Panc1 (cell line): Measurements from ENCODE around the gene BCL2. TPM values are rescaled to one million over a fixed set of nuclear protein-coding genes. Genes with fewer than 3 reads are reported as not detected.

Source experiments
- ATAC-seq: fragments of 200-7000 bp; cut with Tn5 transposase; 2 replicates; pipeline ENCODE4 v1.9.1; 2020; ENCODE audit warnings: mild to moderate bottlenecking, moderate library complexity
- BruUV-seq: library from RNA; stranded (reverse); fragments of 400-500 nt; replicated peaks from 2 replicates; lab custom pipeline; 2021; lab: Mats Ljungman, UMichigan
- CTCF ChIA-PET: fragments of 300-600 bp; sonication (Branson Sonifier 250); formaldehyde crosslinking; loops from one replicate; lab custom pipeline; 2022; ENCODE audit warnings: antibody characterized with exemption; lab: Charles Lee
- POLR2A ChIA-PET: fragments of 300-600 bp; sonication (Branson Sonifier 250); formaldehyde crosslinking; loops from one replicate; lab custom pipeline; 2022; ENCODE audit warnings: antibody characterized with exemption; lab: Charles Lee
- DNase-seq: peaks from one replicate; pipeline ENCODE4 v3.0.0-alpha.2; 2010; ENCODE audit warnings: low read depth, low spot score
- H3K27ac ChIP-seq: 2 replicates; pipeline ENCODE4 v1.5.1; 2011; ENCODE audit warnings: mild to moderate bottlenecking, low read length, inconsistent platforms
- H3K27me3 ChIP-seq: fragments of 200-500 bp; sonication (Bioruptor generic); 2 replicates; pipeline ENCODE4 v1.6.0; 2014; ENCODE audit warnings: low read length, inconsistent platforms; ENCODE audit not compliant: control insufficient read depth, insufficient read depth
- H3K36me3 ChIP-seq: fragments of 200-500 bp; sonication (Bioruptor generic); 2 replicates; pipeline ENCODE4 v1.5.1; 2014; ENCODE audit warnings: inconsistent platforms, mild to moderate bottlenecking, low read length, moderate library complexity; ENCODE audit not compliant: control insufficient read depth, insufficient read depth
- H3K4me1 ChIP-seq: 2 replicates; pipeline ENCODE4 v1.5.1; 2011; ENCODE audit warnings: inconsistent platforms, mild to moderate bottlenecking, low read length, moderate library complexity; ENCODE audit not compliant: control insufficient read depth, insufficient read depth
- H3K4me3 ChIP-seq, 2 experiments: 2 replicates each; pipeline ENCODE4 v1.5.1; 2011 to 2012; ENCODE audit warnings: low read depth in 2 of 2, low read length in 2 of 2, mild to moderate bottlenecking in 2 of 2, inconsistent platforms in 1 of 2, moderate library complexity in 1 of 2
- H3K9me3 ChIP-seq: fragments of 200-500 bp; sonication (Bioruptor generic); 2 replicates; pipeline ENCODE4 v1.5.1; 2014; ENCODE audit warnings: low read depth, mild to moderate bottlenecking, inconsistent platforms, low read length, moderate library complexity; ENCODE audit not compliant: control insufficient read depth, insufficient read depth
- POLR2AphosphoS5 ChIP-seq: IDR thresholded peaks from 2 replicates; pipeline ENCODE4 v1.6.1; 2012; ENCODE audit warnings: mild to moderate bottlenecking, low read depth, low read length, moderate library complexity
- SIN3A ChIP-seq: IDR thresholded peaks from 2 replicates; pipeline ENCODE4 v1.6.1; 2012; ENCODE audit warnings: low read depth, mild to moderate bottlenecking, low read length, moderate library complexity, borderline replicate concordance; ENCODE audit not compliant: insufficient read depth
- TCF7L2 ChIP-seq: IDR thresholded peaks from 2 replicates; pipeline ENCODE4 v1.6.1; 2011; ENCODE audit warnings: mild to moderate bottlenecking, low read depth, low read length, inconsistent platforms
- in situ Hi-C: cut with HindIII; loops from 2 replicates; pipeline ENCODE4 v1.10.0; 2016; ENCODE audit warnings: low sequenced_read_pairs, low pct_unique_long_range_greater_than_20kb
- intact Hi-C: fragments of 100-400 bp; cut with micrococcal nuclease; formaldehyde crosslinking; loops from one replicate; pipeline ENCODE4 v1.10.0; 2022; ENCODE audit not compliant: unreplicated experiment
- total RNA-seq: library from RNA; stranded (reverse); gene quantifications from one replicate; pipeline ENCODE4 v1.2.1, GENCODE V29; 2021; ENCODE audit not compliant: unreplicated experiment
- TF ChIP-seq, protein P1 (sequence below): fragments of 450-650 bp; IDR thresholded peaks from 2 replicates; pipeline ENCODE4 v1.5.1; 2017; ENCODE audit warnings: mild to moderate bottlenecking
- TF ChIP-seq, protein P2 (sequence below), 2 experiments: IDR thresholded peaks; 2 replicates each; pipeline ENCODE4 v1.6.1; 2011 to 2012; ENCODE audit warnings: low read depth in 2 of 2, control low read depth in 1 of 2, low read length in 1 of 2, mild to moderate bottlenecking in 1 of 2, moderate library complexity in 1 of 2; ENCODE audit not compliant: insufficient read depth in 1 of 2

BCL2 gene
- total RNA-seq, 1 experiment from 2014 or later = 0.72 TPM

DNA sequence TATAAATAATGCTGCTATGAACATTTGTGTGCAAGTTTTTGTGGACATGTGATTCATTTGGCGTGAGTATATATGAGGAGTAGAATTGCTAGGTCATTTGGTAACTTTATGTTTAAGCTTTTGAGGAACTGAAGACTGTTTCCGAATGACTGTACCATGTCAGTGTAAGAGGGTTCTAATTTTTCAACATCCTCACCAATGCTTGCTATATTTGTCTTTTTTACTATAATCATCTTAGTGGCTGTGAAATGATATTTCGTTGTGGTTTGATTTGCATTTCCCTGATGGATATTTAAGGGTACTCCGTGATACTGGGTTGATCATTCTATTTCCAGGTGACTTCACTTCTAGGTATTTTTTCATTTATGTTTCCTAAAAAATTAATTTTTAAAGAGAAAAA is 241.1 kb downstream of the BCL2 start:
- H3K36me3 ChIP-seq = no peaks in the 10 kb centered on the region
- intact Hi-C loops = no loop called here
- H3K4me3 ChIP-seq = no peak overlapping the region
- no peak for DNase-seq
- H3K27me3 ChIP-seq = no peaks in the 10 kb centered on the region
- no peaks in the 10 kb centered on the region for H3K4me1 ChIP-seq
- no peak for ATAC-seq
- no peaks in the 10 kb centered on the region for H3K9me3 ChIP-seq
- no TSS peak for BruUV-seq
- ChIA-PET CTCF (no interaction called here), POLR2A (no interaction called here)
- in situ Hi-C loops = no loop called here
- TF ChIP-seq POLR2AphosphoS5 (no peak), TCF7L2 (no peak)
- no peak overlapping the region for H3K27ac ChIP-seq

DNA sequence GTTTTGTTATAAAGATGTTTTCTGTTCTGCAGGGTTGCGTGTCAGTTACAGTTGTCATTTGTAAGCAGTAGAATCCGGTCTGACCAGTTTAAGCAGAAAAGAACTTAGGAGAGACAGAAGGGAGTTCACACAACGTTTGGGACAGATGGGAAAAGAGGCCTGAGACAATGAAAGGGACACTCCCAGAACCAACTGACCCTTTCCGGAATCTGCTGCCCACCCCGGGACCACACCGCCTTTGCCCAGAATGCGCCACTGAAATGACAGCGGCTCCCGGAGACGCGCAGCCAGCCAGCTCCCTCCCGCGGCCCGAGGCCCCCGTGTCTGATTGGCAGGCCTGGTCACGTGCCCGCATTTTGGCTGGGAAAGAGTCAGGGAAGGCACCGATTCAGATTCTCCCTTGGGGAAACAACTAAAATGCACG is 244.6 kb downstream of the BCL2 start:
- DNase-seq (no peak), ATAC-seq (peak; percentile 88)
- intact Hi-C loops = no loop called here
- H3K36me3 ChIP-seq = no peaks in the 10 kb centered on the region
- peaks cover 8% of the 10 kb centered on the region for H3K4me1 ChIP-seq
- 0 out of 2 replicates have a peak overlapping the region, but pooled peaks have one; percentile 5 for H3K27ac ChIP-seq
- CTCF ChIA-PET = interaction anchor here (0.6 kb wide), 1 partner anchor 278 kb away, joined by 3 read pairs; no protein-coding TSS in a partner anchor
- in situ Hi-C loops = no loop called here
- POLR2A ChIA-PET = no interaction called here
- TF ChIP-seq POLR2AphosphoS5 = no peak
- TF ChIP-seq, protein P1, sequence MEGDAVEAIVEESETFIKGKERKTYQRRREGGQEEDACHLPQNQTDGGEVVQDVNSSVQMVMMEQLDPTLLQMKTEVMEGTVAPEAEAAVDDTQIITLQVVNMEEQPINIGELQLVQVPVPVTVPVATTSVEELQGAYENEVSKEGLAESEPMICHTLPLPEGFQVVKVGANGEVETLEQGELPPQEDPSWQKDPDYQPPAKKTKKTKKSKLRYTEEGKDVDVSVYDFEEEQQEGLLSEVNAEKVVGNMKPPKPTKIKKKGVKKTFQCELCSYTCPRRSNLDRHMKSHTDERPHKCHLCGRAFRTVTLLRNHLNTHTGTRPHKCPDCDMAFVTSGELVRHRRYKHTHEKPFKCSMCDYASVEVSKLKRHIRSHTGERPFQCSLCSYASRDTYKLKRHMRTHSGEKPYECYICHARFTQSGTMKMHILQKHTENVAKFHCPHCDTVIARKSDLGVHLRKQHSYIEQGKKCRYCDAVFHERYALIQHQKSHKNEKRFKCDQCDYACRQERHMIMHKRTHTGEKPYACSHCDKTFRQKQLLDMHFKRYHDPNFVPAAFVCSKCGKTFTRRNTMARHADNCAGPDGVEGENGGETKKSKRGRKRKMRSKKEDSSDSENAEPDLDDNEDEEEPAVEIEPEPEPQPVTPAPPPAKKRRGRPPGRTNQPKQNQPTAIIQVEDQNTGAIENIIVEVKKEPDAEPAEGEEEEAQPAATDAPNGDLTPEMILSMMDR = no peak
- TF ChIP-seq TCF7L2 = no peak
- no peak for TF ChIP-seq SIN3A
- TF ChIP-seq, protein P2, sequence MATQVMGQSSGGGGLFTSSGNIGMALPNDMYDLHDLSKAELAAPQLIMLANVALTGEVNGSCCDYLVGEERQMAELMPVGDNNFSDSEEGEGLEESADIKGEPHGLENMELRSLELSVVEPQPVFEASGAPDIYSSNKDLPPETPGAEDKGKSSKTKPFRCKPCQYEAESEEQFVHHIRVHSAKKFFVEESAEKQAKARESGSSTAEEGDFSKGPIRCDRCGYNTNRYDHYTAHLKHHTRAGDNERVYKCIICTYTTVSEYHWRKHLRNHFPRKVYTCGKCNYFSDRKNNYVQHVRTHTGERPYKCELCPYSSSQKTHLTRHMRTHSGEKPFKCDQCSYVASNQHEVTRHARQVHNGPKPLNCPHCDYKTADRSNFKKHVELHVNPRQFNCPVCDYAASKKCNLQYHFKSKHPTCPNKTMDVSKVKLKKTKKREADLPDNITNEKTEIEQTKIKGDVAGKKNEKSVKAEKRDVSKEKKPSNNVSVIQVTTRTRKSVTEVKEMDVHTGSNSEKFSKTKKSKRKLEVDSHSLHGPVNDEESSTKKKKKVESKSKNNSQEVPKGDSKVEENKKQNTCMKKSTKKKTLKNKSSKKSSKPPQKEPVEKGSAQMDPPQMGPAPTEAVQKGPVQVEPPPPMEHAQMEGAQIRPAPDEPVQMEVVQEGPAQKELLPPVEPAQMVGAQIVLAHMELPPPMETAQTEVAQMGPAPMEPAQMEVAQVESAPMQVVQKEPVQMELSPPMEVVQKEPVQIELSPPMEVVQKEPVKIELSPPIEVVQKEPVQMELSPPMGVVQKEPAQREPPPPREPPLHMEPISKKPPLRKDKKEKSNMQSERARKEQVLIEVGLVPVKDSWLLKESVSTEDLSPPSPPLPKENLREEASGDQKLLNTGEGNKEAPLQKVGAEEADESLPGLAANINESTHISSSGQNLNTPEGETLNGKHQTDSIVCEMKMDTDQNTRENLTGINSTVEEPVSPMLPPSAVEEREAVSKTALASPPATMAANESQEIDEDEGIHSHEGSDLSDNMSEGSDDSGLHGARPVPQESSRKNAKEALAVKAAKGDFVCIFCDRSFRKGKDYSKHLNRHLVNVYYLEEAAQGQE (IDR thresholded peaks at IDR 0.05; ENCODE audit: insufficient read depth in 1 of 2, low read depth in 2 of 2, low read length in 1 of 2) = no peak
- no TSS peak for BruUV-seq
- H3K9me3 ChIP-seq = no peaks in the 10 kb centered on the region
- H3K27me3 ChIP-seq = no peaks in the 10 kb centered on the region
- peak overlapping the region; percentile 32 to 63 for H3K4me3 ChIP-seq

DNA sequence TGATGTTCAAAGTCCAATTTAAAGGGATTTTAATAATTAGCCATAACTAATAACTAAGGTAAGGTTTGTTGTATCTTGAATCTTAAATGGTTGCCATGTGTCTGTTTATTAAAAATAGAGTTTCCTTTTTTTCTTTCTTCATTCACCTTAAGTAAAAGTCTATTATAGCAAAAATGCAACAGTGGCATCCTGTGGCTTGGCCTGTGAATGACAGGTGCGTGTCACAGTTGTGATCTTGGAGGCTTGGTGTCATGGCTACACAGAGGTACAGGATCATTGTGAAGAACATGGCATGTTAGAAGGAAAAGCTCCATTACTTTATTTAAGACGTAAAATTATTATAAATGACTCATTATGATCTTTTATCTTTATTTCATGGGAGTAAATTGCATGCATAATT is 246.1 kb downstream of the BCL2 start:
- ChIA-PET POLR2A (no interaction called here), CTCF (no interaction called here)
- Histone ChIP-seq H3K9me3 (no peaks in the 10 kb centered on the region), H3K27me3 (no peaks in the 10 kb centered on the region), H3K4me1 (peaks cover 8% of the 10 kb centered on the region), H3K36me3 (no peaks in the 10 kb centered on the region), H3K4me3 (no peak overlapping the region), H3K27ac (no peak overlapping the region)
- intact Hi-C loops (no loop called here), in situ Hi-C loops (no loop called here)
- DNase-seq = peak; percentile 12
- TF ChIP-seq, protein P2 (IDR thresholded peaks at IDR 0.05; ENCODE audit: insufficient read depth in 1 of 2, low read depth in 2 of 2, low read length in 1 of 2) = no peak
- TF ChIP-seq, protein P1 = peak; percentile 59
- 0 out of 2 replicates have a peak, but pooled peaks have one; percentile 62 for ATAC-seq
- BruUV-seq = no TSS peak
